ENCODE measurements around the gene PDPK1. TPM values are rescaled to one million over a fixed set of nuclear protein-coding genes. Genes with fewer than 3 reads are reported as not detected.

The PDPK1 gene
- total RNA-seq, 2 donors from 2014 or later, result 29.2 to 30.3 TPM

DNA sequence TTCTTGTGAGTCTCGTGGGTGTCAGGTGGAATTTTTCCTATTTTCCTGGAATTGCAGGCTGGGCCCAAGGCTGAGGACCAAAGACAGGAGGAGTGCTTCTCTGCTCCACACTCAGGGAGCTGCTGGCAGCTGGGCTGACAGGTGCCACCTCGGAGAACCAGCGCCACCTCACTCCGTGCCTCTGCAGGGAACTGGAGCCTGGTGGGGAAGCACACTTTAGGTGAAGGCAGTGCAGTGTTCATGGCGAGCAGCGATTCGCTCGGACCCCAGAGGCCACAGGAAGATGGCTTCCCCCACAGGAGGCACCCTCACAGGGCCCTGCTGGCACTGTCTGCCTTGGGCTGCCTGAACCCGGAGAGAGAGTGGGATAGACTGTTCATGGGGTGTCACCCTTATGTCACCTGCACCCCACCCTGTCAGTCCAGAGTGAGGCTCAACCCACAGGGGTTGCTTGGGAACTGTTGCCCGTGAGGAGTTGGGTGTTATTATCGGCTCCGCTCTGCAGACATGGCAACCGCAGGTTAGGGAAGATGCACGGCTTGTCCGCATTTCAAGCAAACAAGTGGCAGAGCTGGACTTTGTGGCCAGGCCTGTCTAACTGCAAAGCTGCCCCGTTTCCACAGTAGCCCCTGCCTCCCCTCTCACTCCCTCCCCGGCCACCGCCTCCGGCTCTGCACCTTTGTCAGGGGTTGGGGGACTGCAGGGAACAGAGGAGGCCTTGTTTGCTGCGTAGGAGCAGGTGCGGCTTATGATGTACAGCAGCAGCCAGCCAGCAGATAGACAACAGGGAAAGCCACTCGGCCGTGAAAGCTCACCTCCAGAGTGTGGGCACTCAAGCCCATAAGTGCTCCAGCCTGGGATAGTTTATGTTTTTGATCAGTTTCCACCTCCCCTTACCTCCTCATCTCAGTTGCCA lies 47.4 kb upstream of the PDPK1 start:
- Mint-ChIP-seq H3K4me1 (no peaks in the 10 kb centered on the region), H3K4me3 (no peak overlapping the region), H3K27me3 (ENCODE audit: insufficient read depth) (no peaks in the 10 kb centered on the region), H3K27ac (no peak overlapping the region), H3K9me3 (no peaks in the 10 kb centered on the region), H3K36me3 (ENCODE audit: low read depth) (no peaks in the 10 kb centered on the region)
- H3K27me3 ChIP-seq (ENCODE audit: control insufficient read depth, insufficient read depth, low read length, poor library complexity, severe bottlenecking), result no peaks in the 10 kb centered on the region
- no peak for DNase-seq
- TF ChIP-seq, protein P1, sequence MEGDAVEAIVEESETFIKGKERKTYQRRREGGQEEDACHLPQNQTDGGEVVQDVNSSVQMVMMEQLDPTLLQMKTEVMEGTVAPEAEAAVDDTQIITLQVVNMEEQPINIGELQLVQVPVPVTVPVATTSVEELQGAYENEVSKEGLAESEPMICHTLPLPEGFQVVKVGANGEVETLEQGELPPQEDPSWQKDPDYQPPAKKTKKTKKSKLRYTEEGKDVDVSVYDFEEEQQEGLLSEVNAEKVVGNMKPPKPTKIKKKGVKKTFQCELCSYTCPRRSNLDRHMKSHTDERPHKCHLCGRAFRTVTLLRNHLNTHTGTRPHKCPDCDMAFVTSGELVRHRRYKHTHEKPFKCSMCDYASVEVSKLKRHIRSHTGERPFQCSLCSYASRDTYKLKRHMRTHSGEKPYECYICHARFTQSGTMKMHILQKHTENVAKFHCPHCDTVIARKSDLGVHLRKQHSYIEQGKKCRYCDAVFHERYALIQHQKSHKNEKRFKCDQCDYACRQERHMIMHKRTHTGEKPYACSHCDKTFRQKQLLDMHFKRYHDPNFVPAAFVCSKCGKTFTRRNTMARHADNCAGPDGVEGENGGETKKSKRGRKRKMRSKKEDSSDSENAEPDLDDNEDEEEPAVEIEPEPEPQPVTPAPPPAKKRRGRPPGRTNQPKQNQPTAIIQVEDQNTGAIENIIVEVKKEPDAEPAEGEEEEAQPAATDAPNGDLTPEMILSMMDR (conservative IDR thresholded peaks at IDR 0.05), result no peak
- 96 to 98% methylated on average over 13 to 23 of the region's 23 CpGs for WGBS, 2 experiments (ENCODE audit: insufficient coverage in 1 of 2, insufficient read length in 1 of 2)
- H3K9ac ChIP-seq (ENCODE audit: extremely low read depth, low read length, poor library complexity, severe bottlenecking), result no peak overlapping the region
- H3K4me1 ChIP-seq (ENCODE audit: control insufficient read depth, insufficient read depth, low read length), result no peaks in the 10 kb centered on the region
- no peaks in the 10 kb centered on the region for H3K9me3 ChIP-seq (ENCODE audit: control insufficient read depth, low read length)
- H3K36me3 ChIP-seq (ENCODE audit: control insufficient read depth, insufficient read depth, low read length), result no peaks in the 10 kb centered on the region
- no peak overlapping the region for H3K4me3 ChIP-seq (ENCODE audit: low read length)
- no peak overlapping the region for H3K27ac ChIP-seq (ENCODE audit: low read depth, low read length)

DNA sequence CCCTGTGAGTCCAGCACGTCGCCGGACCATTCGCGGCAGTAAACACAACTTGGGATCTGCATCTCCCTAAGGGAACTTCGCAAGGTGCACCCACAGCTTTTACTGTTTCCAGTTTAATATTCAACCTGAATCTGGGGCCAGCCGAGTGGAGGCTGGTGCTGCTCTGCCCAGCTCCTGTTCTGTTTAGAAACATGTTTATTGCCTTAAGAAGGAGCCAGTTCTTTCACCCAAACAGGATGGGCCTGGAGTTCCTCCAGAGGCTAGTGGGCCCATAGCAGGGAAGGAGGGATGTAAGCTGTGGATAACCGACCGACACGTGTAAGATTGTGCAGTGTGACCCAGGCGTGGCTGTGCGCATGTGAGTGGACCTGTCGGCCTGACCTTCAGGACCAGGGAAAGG lies 45.5 kb upstream of the PDPK1 start:
- no peak overlapping the region for H3K27ac ChIP-seq (ENCODE audit: low read depth, low read length)
- 93 to 97% methylated on average over 13 of the region's 13 CpGs for WGBS, 2 experiments (ENCODE audit: insufficient coverage in 1 of 2, insufficient read length in 1 of 2)
- Mint-ChIP-seq H3K4me1 (no peaks in the 10 kb centered on the region), H3K36me3 (ENCODE audit: low read depth) (peaks cover 2% of the 10 kb centered on the region), H3K4me3 (no peak overlapping the region), H3K27me3 (ENCODE audit: insufficient read depth) (no peaks in the 10 kb centered on the region), H3K9me3 (no peaks in the 10 kb centered on the region), H3K27ac (no peak overlapping the region)
- no peaks in the 10 kb centered on the region for H3K9me3 ChIP-seq (ENCODE audit: control insufficient read depth, low read length)
- TF ChIP-seq, protein P1 (conservative IDR thresholded peaks at IDR 0.05), result no peak
- H3K27me3 ChIP-seq (ENCODE audit: control insufficient read depth, insufficient read depth, low read length, poor library complexity, severe bottlenecking), result no peaks in the 10 kb centered on the region
- H3K9ac ChIP-seq (ENCODE audit: extremely low read depth, low read length, poor library complexity, severe bottlenecking), result no peak overlapping the region
- no peaks in the 10 kb centered on the region for H3K36me3 ChIP-seq (ENCODE audit: control insufficient read depth, insufficient read depth, low read length)
- DNase-seq, result no peak
- H3K4me1 ChIP-seq (ENCODE audit: control insufficient read depth, insufficient read depth, low read length), result no peaks in the 10 kb centered on the region
- H3K4me3 ChIP-seq (ENCODE audit: low read length), result no peak overlapping the region

DNA sequence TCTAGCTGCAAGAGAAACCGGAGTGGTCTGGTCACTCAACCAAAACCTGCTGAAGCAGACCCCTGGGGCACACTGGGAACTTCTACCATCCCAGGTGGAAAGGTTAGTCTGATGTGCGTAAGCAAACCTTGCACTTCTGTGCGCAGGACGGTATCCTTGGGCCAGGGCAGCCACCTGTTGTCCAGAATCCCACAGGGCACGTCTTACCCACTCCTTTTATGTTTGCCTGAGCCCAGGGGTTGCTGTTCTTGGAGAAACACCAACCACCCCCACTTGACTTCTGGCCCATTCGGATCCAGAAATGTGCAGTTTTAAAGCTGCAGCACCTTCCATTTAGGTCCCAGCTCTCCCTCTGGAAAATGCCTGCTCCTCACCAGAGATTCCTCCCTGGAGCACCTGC lies 44.2 kb upstream of the PDPK1 start:
- H3K36me3 Mint-ChIP-seq (ENCODE audit: low read depth), result peaks cover 7% of the 10 kb centered on the region
- H3K9me3 ChIP-seq (ENCODE audit: control insufficient read depth, low read length), result no peaks in the 10 kb centered on the region
- WGBS, 2 experiments (ENCODE audit: insufficient coverage in 1 of 2, insufficient read length in 1 of 2), result 93 to 97% methylated on average over 5 to 6 of the region's 6 CpGs
- H3K36me3 ChIP-seq (ENCODE audit: control insufficient read depth, insufficient read depth, low read length), result no peaks in the 10 kb centered on the region
- no peaks in the 10 kb centered on the region for H3K27me3 Mint-ChIP-seq (ENCODE audit: insufficient read depth)
- H3K27ac ChIP-seq (ENCODE audit: low read depth, low read length), result no peak overlapping the region
- TF ChIP-seq, protein P1 (conservative IDR thresholded peaks at IDR 0.05), result no peak
- H3K9ac ChIP-seq (ENCODE audit: extremely low read depth, low read length, poor library complexity, severe bottlenecking), result no peak overlapping the region
- H3K9me3 Mint-ChIP-seq, result no peaks in the 10 kb centered on the region
- DNase-seq, result no peak
- no peaks in the 10 kb centered on the region for H3K4me1 Mint-ChIP-seq
- no peak overlapping the region for H3K4me3 Mint-ChIP-seq
- H3K27me3 ChIP-seq (ENCODE audit: control insufficient read depth, insufficient read depth, low read length, poor library complexity, severe bottlenecking), result no peaks in the 10 kb centered on the region
- H3K4me3 ChIP-seq (ENCODE audit: low read length), result no peak overlapping the region
- no peak overlapping the region for H3K27ac Mint-ChIP-seq
- no peaks in the 10 kb centered on the region for H3K4me1 ChIP-seq (ENCODE audit: control insufficient read depth, insufficient read depth, low read length)
